ENCODE data around the gene AKR1A1.

GRCh38 chr1:45531873-45532272, 18.8 kb upstream of the AKR1A1 start:
- TF ChIP-seq POLR2A (IDR thresholded peaks at IDR 0.05; ENCODE audit: low read depth, low read length) (no peak), TAF1 (IDR thresholded peaks at IDR 0.05; ENCODE audit: low read depth, low read length) (no peak)

Data from GM12891 (cell line).